HepG2 (cell line): ENCODE measurements around the gene TRMT5. TPM values are rescaled to one million over a fixed set of nuclear protein-coding genes. Genes with fewer than 3 reads are reported as not detected.

Experiments
- ATAC-seq: fragments of 200-7000 bp; cut with Tn5 transposase; 3 replicates; pipeline ENCODE4 v1.9.1; 2020; ENCODE audit warnings: mild to moderate bottlenecking, moderate library complexity
- BruUV-seq: library from RNA; stranded (reverse); fragments of 400-500 nt; replicated peaks from 2 replicates; lab custom pipeline; 2021; lab: Mats Ljungman, UMichigan
- CTCF ChIA-PET: fragments of 300-600 bp; formaldehyde crosslinking; extraction: SDS; loops from one replicate; lab custom pipeline; 2021; ENCODE audit warnings: low total read pairs, inconsistent platforms, low intra/inter-chr PET ratio; lab: Yijun Ruan, JAX
- POLR2A ChIA-PET: fragments of 350-600 bp; sonication (Branson Sonifier 250); formaldehyde crosslinking; loops from one replicate; lab custom pipeline; 2020; ENCODE audit warnings: antibody characterized with exemption, inconsistent platforms; lab: Yijun Ruan, JAX
- DNase-seq: peaks from one replicate; pipeline ENCODE4 v3.0.0-alpha.2; 2015; ENCODE audit warnings: low spot score
- FAIRE-seq: peaks from 3 replicates; lab custom pipeline; 2011; peaks lifted over from hg19 to GRCh38; lab: Jason Lieb, UNC
- H2AFZ ChIP-seq: one replicate; pipeline ENCODE4 v1.6.1; 2011; ENCODE audit warnings: low read length, inconsistent platforms
- H3K27ac ChIP-seq: fragments of 300-600 bp; 3 replicates; pipeline ENCODE4 v1.8.0; 2011; ENCODE audit warnings: mixed run types, mild to moderate bottlenecking, mixed read lengths, low read length, inconsistent platforms; ENCODE audit not compliant: insufficient read depth; ENCODE audit errors: extremely low read length
- H3K27me3 ChIP-seq, 2 experiments: fragments of 200-600 bp in 1 of 2; 2 replicates in 1 of 2; 3 replicates in 1 of 2; pipeline versions ENCODE4 v1.6.0 to v1.8.0; 2011; ENCODE audit warnings: low read length in 2 of 2, mild to moderate bottlenecking in 2 of 2, moderate library complexity in 2 of 2, inconsistent platforms in 1 of 2; ENCODE audit not compliant: insufficient read depth in 2 of 2, control insufficient read depth in 1 of 2
- H3K36me3 ChIP-seq, 2 experiments: fragments of 200-600 bp in 1 of 2; replicated peaks in 1 of 2; 2 replicates in 1 of 2; 3 replicates in 1 of 2; pipeline versions ENCODE4 v1.5.1 to v1.8.0; 2011; ENCODE audit warnings: low read length in 2 of 2, inconsistent platforms in 1 of 2; ENCODE audit not compliant: insufficient read depth in 2 of 2, control insufficient read depth in 1 of 2
- H3K4me1 ChIP-seq: 2 replicates; pipeline ENCODE4 v1.5.1; 2012; ENCODE audit warnings: low read length, inconsistent platforms; ENCODE audit not compliant: insufficient read depth
- H3K4me2 ChIP-seq: 2 replicates; pipeline ENCODE4 v1.6.0; 2011; ENCODE audit warnings: low read depth, low read length, inconsistent platforms
- H3K4me3 ChIP-seq, 3 experiments: fragments of 200-600 bp in 1 of 3; sonication (generic), shearing (Covaris generic) in 1 of 3; replicated peaks in 1 of 3; 2 replicates each; pipeline ENCODE4 v1.5.1; 2011 to 2016; ENCODE audit warnings: low read length in 3 of 3, inconsistent platforms in 2 of 3, low read depth in 2 of 3, mild to moderate bottlenecking in 2 of 3, control low read depth in 1 of 3, mixed read lengths in 1 of 3; ENCODE audit not compliant: insufficient read depth in 1 of 3
- H3K79me2 ChIP-seq: one replicate; pipeline ENCODE4 v1.6.1; 2011; ENCODE audit warnings: low read length, inconsistent platforms; ENCODE audit not compliant: insufficient read depth
- H3K9ac ChIP-seq: 2 replicates; pipeline ENCODE4 v1.6.0; 2011; ENCODE audit warnings: mild to moderate bottlenecking, low read depth, low read length, inconsistent platforms; ENCODE audit not compliant: insufficient read depth
- H3K9me3 ChIP-seq: 2 replicates; pipeline ENCODE4 v1.5.1; 2012; ENCODE audit warnings: mild to moderate bottlenecking, low read length
- H4K20me1 ChIP-seq: 2 replicates; pipeline ENCODE4 v1.6.0; 2011; ENCODE audit warnings: inconsistent platforms, mild to moderate bottlenecking, low read length, moderate library complexity; ENCODE audit not compliant: insufficient read depth
- BCLAF1 ChIP-seq: fragments of 450-650 bp; IDR thresholded peaks from 2 replicates; pipeline ENCODE4 v1.6.1; 2017; ENCODE audit warnings: mild to moderate bottlenecking
- BORCS8-MEF2B ChIP-seq: sonication (generic); formaldehyde crosslinking; IDR thresholded peaks from 2 replicates; pipeline ENCODE4 v1.8.0; 2022; ENCODE audit warnings: mild to moderate bottlenecking, missing genetic modification reagents
- CHD4 ChIP-seq: fragments of 200-600 bp; sonication (generic); IDR thresholded peaks from 2 replicates; pipeline ENCODE4 v1.7.0; 2017; ENCODE audit warnings: mild to moderate bottlenecking, low read length, borderline replicate concordance
- GTF2F1 ChIP-seq: fragments of 150-350 bp; IDR thresholded peaks from 2 replicates; pipeline ENCODE4 v1.6.1; 2014; ENCODE audit warnings: low read length
- KMT2A ChIP-seq: sonication (generic); formaldehyde crosslinking; IDR thresholded peaks from 2 replicates; pipeline ENCODE4 v1.4.0; 2020; ENCODE audit warnings: missing genetic modification reagents
- ONECUT2 ChIP-seq: sonication (generic); formaldehyde crosslinking; IDR thresholded peaks from 2 replicates; pipeline ENCODE4 v1.4.0; 2020; ENCODE audit warnings: missing genetic modification reagents
- ZBTB21 ChIP-seq: sonication (generic); formaldehyde crosslinking; IDR thresholded peaks from 2 replicates; pipeline ENCODE4 v1.4.0; 2020; ENCODE audit warnings: missing genetic modification reagents
- ZBTB34 ChIP-seq: sonication (generic); formaldehyde crosslinking; IDR thresholded peaks from 2 replicates; pipeline ENCODE4 v1.8.0; 2022; ENCODE audit warnings: mild to moderate bottlenecking, missing genetic modification reagents
- ZNF20 ChIP-seq: sonication (generic); formaldehyde crosslinking; IDR thresholded peaks from 2 replicates; pipeline ENCODE4 v1.4.0; 2020; ENCODE audit warnings: mild to moderate bottlenecking, moderate library complexity, missing genetic modification reagents
- ZNF446 ChIP-seq: sonication (generic); formaldehyde crosslinking; IDR thresholded peaks from 2 replicates; pipeline ENCODE4 v1.5.0; 2020; ENCODE audit warnings: mild to moderate bottlenecking, missing genetic modification reagents
- ZNF460 ChIP-seq: sonication (generic); formaldehyde crosslinking; IDR thresholded peaks from 2 replicates; pipeline ENCODE4 v1.5.1; 2020; ENCODE audit warnings: missing genetic modification reagents, mild to moderate bottlenecking, borderline replicate concordance
- ZNF550 ChIP-seq: sonication (generic); formaldehyde crosslinking; IDR thresholded peaks from 2 replicates; pipeline ENCODE4 v1.4.0; 2020; ENCODE audit warnings: mild to moderate bottlenecking, missing genetic modification reagents, borderline replicate concordance
- ZSCAN12 ChIP-seq: sonication (generic); formaldehyde crosslinking; IDR thresholded peaks from 2 replicates; pipeline ENCODE4 v1.9.0; 2021; ENCODE audit warnings: mild to moderate bottlenecking, missing genetic modification reagents
- WGBS: methylation state at CpG from one replicate; pipeline ENCODE4 v1.1.6; 2017; ENCODE audit warnings: low lambda C conversion rate; 5-methylcytosine and 5-hydroxymethylcytosine counted together
- in situ Hi-C: cut with HindIII; loops from 2 replicates; pipeline ENCODE4 v1.10.0; 2017; ENCODE audit warnings: low pct_unique_long_range_greater_than_20kb; ENCODE audit not compliant: extremely low pct_ligation_motif_present
- intact Hi-C: fragments of 100-400 bp; cut with micrococcal nuclease; formaldehyde crosslinking; loops from one replicate; pipeline ENCODE4 v1.10.0; 2022; ENCODE audit not compliant: unreplicated experiment
- polyA plus RNA-seq, 8 experiments: library from polyadenylated mRNA; depleted of rRNA in 3 of 8; stranded (reverse) in 7 of 8; unstranded in 1 of 8; fragments of >200 nt; fragmentation: Illumina TruSeq in 4 of 8; extraction: Trizol in 4 of 8; gene quantifications; 2 replicates each; pipeline versions ENCODE4 v1.2.1 to v1.2.3, GENCODE V29; 2011 to 2016; ENCODE audit warnings: low read depth in 4 of 8, missing spikeins in 1 of 8, mixed read lengths in 1 of 8; ENCODE audit not compliant: insufficient read depth in 1 of 8
- total RNA-seq, 5 experiments: library from RNA; depleted of rRNA; stranded (reverse); fragments of >200 nt; fragmentation: Illumina TruSeq; extraction: Trizol; gene quantifications; 2 replicates each; pipeline ENCODE4 v1.2.3, GENCODE V29; 2016; ENCODE audit warnings: low read depth in 1 of 5
- TF ChIP-seq, protein P1 (sequence below): sonication (generic); formaldehyde crosslinking; IDR thresholded peaks from 2 replicates; pipeline ENCODE4 v1.8.0; 2022; ENCODE audit warnings: mild to moderate bottlenecking, missing genetic modification reagents; ENCODE audit not compliant: insufficient replicate concordance
- TF ChIP-seq, protein P2 (sequence below): sonication (generic); formaldehyde crosslinking; IDR thresholded peaks from 2 replicates; pipeline ENCODE4 v1.4.0; 2020; ENCODE audit warnings: missing genetic modification reagents
- TF ChIP-seq, protein P3 (sequence below): IDR thresholded peaks from 2 replicates; pipeline ENCODE4 v1.6.1; 2012; ENCODE audit warnings: inconsistent platforms

TRMT5 gene
- total and polyA plus RNA-seq, 2 of the 13 experiments (the other 11 are each of a cell fraction or from before 2014, with no cell fraction given), result 3.6 to 16.0 TPM

DNA sequence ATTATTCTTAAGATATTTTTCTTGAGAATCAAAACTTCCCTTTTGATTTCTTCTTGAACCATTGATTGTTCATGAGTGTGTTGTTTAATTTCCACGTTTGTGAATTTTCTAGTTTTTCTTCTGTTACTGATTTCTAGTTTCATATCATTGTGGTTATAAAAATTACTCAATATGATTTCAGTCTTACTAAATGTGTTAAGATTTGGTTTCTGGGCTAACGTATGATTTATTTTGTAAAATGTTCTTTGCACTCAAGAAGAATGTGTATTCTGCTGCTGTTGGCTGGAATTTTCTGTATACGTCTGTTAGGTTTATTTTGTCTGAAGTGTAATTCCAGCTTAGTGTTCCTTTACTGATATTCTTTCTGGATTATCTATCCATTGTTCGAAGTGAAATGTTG is 24.7 kb downstream of the TRMT5 start:
- peaks cover 10% of the 10 kb centered on the region for H3K4me1 ChIP-seq
- no peak overlapping the region for H3K4me2 ChIP-seq
- in situ Hi-C loops (no loop called here), intact Hi-C loops (no loop called here)
- H3K79me2 ChIP-seq, result no peaks in the 10 kb centered on the region
- ATAC-seq, result no peak
- no peak overlapping the region for H2AFZ ChIP-seq
- no peak for FAIRE-seq
- H3K36me3 ChIP-seq, result no peaks in the 10 kb centered on the region
- no peak overlapping the region for H3K9ac ChIP-seq
- H3K27ac ChIP-seq, result no peak overlapping the region
- peaks cover 23% of the 10 kb centered on the region for H3K9me3 ChIP-seq
- no TSS peak for BruUV-seq
- H3K27me3 ChIP-seq, result no peaks in the 10 kb centered on the region
- POLR2A ChIA-PET, result no interaction called here
- H4K20me1 ChIP-seq, result no peaks in the 10 kb centered on the region
- 95% methylated on average over 4 of the region's 4 CpGs for WGBS
- no peak overlapping the region for H3K4me3 ChIP-seq
- DNase-seq, result no peak
- CTCF ChIA-PET, result no interaction called here
- TF ChIP-seq ZNF20 (CRISPR knock-in tag) (no peak), ZBTB21 (CRISPR knock-in tag) (no peak), GTF2F1 (no peak), BCLAF1 (no peak), KMT2A (no peak), ZNF446 (no peak), ZNF460 (CRISPR knock-in tag) (no peak), CHD4 (no peak), ONECUT2 (no peak), ZBTB34 (no peak), ZNF550 (CRISPR knock-in tag) (no peak), BORCS8-MEF2B (no peak), ZSCAN12 (no peak)
- TF ChIP-seq, protein P1, sequence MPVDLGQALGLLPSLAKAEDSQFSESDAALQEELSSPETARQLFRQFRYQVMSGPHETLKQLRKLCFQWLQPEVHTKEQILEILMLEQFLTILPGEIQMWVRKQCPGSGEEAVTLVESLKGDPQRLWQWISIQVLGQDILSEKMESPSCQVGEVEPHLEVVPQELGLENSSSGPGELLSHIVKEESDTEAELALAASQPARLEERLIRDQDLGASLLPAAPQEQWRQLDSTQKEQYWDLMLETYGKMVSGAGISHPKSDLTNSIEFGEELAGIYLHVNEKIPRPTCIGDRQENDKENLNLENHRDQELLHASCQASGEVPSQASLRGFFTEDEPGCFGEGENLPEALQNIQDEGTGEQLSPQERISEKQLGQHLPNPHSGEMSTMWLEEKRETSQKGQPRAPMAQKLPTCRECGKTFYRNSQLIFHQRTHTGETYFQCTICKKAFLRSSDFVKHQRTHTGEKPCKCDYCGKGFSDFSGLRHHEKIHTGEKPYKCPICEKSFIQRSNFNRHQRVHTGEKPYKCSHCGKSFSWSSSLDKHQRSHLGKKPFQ (CRISPR knock-in tag), result no peak
- TF ChIP-seq, protein P2, sequence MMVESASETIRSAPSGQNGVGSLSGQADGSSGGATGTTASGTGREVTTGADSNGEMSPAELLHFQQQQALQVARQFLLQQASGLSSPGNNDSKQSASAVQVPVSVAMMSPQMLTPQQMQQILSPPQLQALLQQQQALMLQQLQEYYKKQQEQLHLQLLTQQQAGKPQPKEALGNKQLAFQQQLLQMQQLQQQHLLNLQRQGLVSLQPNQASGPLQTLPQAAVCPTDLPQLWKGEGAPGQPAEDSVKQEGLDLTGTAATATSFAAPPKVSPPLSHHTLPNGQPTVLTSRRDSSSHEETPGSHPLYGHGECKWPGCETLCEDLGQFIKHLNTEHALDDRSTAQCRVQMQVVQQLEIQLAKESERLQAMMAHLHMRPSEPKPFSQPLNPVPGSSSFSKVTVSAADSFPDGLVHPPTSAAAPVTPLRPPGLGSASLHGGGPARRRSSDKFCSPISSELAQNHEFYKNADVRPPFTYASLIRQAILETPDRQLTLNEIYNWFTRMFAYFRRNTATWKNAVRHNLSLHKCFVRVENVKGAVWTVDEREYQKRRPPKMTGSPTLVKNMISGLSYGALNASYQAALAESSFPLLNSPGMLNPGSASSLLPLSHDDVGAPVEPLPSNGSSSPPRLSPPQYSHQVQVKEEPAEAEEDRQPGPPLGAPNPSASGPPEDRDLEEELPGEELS (CRISPR knock-in tag), result no peak
- TF ChIP-seq, protein P3, sequence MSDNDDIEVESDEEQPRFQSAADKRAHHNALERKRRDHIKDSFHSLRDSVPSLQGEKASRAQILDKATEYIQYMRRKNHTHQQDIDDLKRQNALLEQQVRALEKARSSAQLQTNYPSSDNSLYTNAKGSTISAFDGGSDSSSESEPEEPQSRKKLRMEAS, result no peak
